Anterior cingulate cortex (tissue), 58 donors: ENCODE measurements around the gene TUBB8.
"Not testable (repeated sequence)": the region's sequence is repeated elsewhere in the genome, so short reads cannot be mapped to it uniquely, and the experiment has no call there.

Experiments used
- DNase-seq, 58 donors: peaks; one replicate each; lab custom pipeline; 2025; lab: John Stamatoyannopoulos, UW

Gene TUBB8

DNA sequence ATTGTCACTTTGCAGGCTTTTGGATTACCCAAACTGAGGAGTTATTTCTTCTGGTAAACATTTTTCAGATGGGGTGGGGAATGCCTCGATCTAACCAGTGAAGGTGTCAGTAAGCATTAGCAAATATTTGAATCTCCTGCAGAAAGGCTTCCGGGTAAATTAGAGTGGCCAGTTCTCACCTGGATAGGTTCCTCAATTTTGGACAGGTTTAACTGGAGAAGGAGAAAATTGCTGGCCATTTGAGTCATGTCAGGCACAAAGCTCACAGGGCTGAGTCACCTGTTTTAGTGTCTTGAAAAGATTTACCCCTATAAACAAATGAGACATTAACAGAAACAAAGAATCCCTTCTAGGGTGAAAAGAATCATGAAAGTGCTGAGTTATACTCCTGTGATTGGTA is 830 bp upstream of the TUBB8 start:
- not testable (repeated sequence) for DNase-seq

GRCh38 chr10:47864-48263 is 1.2 kb downstream of the TUBB8 start:
- DNase-seq, result not testable (repeated sequence)

GRCh38 chr10:13315-13635 is 35.8 kb downstream of the TUBB8 start:
- DNase-seq, result not testable (repeated sequence)

- DNase-seq, result not testable (repeated sequence)
Measured at GRCh38 chr10:12444-13314, 36.4 kb downstream of the TUBB8 start.

DNA sequence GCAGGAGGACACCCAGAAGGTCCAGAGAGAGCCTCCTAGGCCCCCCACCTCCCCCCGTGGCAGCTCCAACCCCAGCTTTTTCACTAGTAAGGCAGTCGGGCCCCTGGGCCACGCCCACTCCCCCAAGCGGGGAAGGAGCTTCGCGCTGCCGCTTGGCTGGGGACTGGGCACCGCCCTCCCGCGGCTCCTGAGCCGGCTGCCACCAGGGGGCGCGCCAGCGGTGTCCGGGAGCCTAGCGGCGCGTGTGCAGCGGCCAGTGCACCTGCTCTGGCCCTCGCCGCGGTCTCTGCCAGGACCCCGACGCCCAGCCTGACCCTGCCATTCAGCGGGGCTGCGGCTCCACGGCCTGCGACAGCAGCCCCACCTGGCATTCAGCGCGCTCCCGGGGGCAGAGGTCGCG is 37.8 kb downstream of the TUBB8 start:
- DNase-seq, result not testable (repeated sequence)

DNA sequence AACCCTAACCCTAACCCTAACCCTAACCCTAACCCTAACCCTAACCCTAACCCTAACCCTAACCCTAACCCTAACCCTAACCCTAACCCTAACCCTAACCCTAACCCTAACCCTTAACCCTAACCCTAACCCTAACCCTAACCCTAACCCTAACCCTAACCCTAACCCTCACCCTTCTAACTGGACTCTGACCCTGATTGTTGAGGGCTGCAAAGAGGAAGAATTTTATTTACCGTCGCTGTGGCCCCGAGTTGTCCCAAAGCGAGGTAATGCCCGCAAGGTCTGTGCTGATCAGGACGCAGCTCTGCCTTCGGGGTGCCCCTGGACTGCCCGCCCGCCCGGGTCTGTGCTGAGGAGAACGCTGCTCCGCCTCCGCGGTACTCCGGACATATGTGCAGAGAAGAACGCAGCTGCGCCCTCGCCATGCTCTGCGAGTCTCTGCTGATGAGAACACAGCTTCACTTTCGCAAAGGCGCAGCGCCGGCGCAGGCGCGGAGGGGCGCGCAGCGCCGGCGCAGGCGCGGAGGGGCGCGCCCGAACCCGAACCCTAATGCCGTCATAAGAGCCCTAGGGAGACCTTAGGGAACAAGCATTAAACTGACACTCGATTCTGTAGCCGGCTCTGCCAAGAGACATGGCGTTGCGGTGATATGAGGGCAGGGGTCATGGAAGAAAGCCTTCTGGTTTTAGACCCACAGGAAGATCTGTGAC is 38.7 kb downstream of the TUBB8 start:
- not testable (repeated sequence) for DNase-seq
